Measurements from ENCODE around the gene SRRM5.
"Not testable (repeated sequence)": the region's sequence is repeated elsewhere in the genome, so short reads cannot be mapped to it uniquely, and the experiment has no call there.

SRRM5 gene

DNA sequence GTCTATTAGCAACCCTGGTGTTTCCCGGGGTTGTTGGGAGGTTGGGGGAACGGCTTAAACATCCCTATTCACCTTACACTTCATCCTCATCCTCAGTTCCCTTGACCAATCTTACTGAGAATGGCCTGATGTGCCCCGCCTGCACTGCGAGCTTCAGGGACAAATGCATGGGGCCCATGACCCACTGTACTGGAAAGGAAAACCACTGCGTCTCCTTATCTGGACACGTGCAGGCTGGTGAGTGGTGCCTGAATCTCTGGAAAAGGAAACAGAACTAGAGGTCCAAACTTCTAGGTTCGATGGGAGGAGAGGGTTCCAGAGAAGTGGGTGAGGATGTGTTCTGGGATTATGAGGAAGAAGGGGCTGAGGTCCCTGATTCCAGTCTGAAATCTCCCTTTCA lies 30.4 kb upstream of the SRRM5 start:
- peaks cover 31% of the 10 kb centered on the region for H3K4me1 Mint-ChIP-seq
- no peaks in the 10 kb centered on the region for H3K27me3 Mint-ChIP-seq
- H3K4me3 Mint-ChIP-seq = no peak overlapping the region
- H3K9me3 Mint-ChIP-seq = no peaks in the 10 kb centered on the region
- H3K36me3 Mint-ChIP-seq = peaks cover 10% of the 10 kb centered on the region
- H3K27ac Mint-ChIP-seq = no peak overlapping the region
- no peak for ATAC-seq

GRCh38 chr19:43582495-43582894 lies 29.4 kb upstream of the SRRM5 start:
- no peaks in the 10 kb centered on the region for H3K27me3 Mint-ChIP-seq
- H3K27ac Mint-ChIP-seq = no peak overlapping the region
- H3K9me3 Mint-ChIP-seq = no peaks in the 10 kb centered on the region
- H3K36me3 Mint-ChIP-seq = peaks cover 16% of the 10 kb centered on the region
- H3K4me3 Mint-ChIP-seq = no peak overlapping the region
- peaks cover 28% of the 10 kb centered on the region for H3K4me1 Mint-ChIP-seq
- no peak for ATAC-seq

GRCh38 chr19:43584484-43584883 lies 27.4 kb upstream of the SRRM5 start:
- H3K9me3 Mint-ChIP-seq = no peaks in the 10 kb centered on the region
- no peaks in the 10 kb centered on the region for H3K27me3 Mint-ChIP-seq
- H3K4me3 Mint-ChIP-seq = no peak overlapping the region
- H3K4me1 Mint-ChIP-seq = peaks cover 30% of the 10 kb centered on the region
- H3K36me3 Mint-ChIP-seq = peaks cover 17% of the 10 kb centered on the region
- no peak for ATAC-seq
- H3K27ac Mint-ChIP-seq = peak overlapping the region; percentile 22

DNA sequence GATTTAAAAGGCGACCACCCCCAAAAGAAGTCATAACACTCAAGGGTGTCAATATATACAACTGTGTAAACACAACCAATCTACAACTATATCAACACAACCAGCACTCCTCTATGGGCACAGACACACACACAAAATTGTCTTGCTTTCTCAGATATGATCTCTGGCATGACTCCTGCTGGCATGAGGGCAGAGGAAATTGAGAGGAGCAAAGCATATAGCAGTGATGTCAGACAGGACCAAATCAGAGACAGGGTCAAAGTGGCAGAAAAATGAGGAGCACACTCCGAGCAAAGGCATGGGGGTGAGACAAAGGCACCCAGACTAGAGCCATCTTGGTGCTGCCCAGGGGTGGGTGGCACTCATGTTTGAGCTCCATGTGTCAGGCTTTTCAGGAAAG lies 25.5 kb upstream of the SRRM5 start:
- Mint-ChIP-seq H3K27ac (no peak overlapping the region), H3K4me3 (no peak overlapping the region), H3K9me3 (no peaks in the 10 kb centered on the region), H3K4me1 (peaks cover 40% of the 10 kb centered on the region), H3K27me3 (no peaks in the 10 kb centered on the region), H3K36me3 (peaks cover 33% of the 10 kb centered on the region)
- no peak for ATAC-seq

DNA sequence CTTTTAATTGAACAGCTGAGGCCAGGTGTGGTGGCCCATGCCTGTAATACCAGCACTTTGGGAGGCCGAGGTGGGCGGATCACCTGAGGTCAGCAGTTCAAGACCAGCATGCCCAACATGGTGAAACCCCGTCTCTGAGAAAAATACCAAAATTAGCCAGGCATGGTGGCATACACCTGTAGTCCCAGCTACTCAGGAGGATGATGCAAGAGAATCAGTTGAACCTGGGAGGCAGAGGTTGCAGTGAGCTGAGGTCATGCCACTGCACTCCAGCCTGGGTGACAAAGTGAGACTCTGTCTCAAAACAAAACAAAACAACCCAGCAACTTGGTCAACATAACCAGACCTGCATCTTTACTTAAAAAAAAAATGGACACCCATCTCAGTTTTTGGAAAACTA lies 24.9 kb upstream of the SRRM5 start:
- ATAC-seq, H3K27me3 Mint-ChIP-seq, H3K27ac Mint-ChIP-seq, H3K4me3 Mint-ChIP-seq, H3K9me3 Mint-ChIP-seq: not testable (repeated sequence)
- peaks cover 40% of the 10 kb centered on the region for H3K4me1 Mint-ChIP-seq
- peaks cover 33% of the 10 kb centered on the region for H3K36me3 Mint-ChIP-seq

DNA sequence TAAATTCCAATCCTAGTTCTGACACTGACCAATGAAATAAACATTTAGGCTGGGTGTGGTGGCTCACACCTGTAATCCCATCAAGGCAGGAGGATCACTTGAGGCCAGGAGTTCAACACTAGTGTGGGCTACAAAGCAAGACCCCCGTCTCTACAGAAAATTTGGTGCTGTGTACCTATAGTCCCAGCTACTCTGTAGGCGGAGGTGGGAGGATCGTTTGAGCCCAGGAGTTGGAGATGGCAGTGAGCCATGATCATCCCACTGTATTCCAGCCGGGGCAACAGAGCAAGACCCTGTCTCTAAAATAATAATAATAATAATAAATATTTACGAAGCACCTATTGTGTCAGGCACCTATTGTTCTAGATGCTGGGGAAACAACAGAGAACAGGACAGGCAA lies 22.6 kb upstream of the SRRM5 start:
- Mint-ChIP-seq H3K36me3 (peaks cover 51% of the 10 kb centered on the region), H3K4me1 (peaks cover 55% of the 10 kb centered on the region), H3K27me3 (no peaks in the 10 kb centered on the region), H3K4me3 (no peak overlapping the region), H3K27ac (peak overlapping the region; percentile 11), H3K9me3 (no peaks in the 10 kb centered on the region)
- no peak for ATAC-seq

GRCh38 chr19:43589678-43590077 lies 22.2 kb upstream of the SRRM5 start:
- Mint-ChIP-seq H3K9me3 (no peaks in the 10 kb centered on the region), H3K4me3 (no peak overlapping the region), H3K27me3 (no peaks in the 10 kb centered on the region), H3K4me1 (peaks cover 53% of the 10 kb centered on the region), H3K27ac (peak overlapping the region; percentile 11), H3K36me3 (peaks cover 51% of the 10 kb centered on the region)
- ATAC-seq = peak; percentile 24

DNA sequence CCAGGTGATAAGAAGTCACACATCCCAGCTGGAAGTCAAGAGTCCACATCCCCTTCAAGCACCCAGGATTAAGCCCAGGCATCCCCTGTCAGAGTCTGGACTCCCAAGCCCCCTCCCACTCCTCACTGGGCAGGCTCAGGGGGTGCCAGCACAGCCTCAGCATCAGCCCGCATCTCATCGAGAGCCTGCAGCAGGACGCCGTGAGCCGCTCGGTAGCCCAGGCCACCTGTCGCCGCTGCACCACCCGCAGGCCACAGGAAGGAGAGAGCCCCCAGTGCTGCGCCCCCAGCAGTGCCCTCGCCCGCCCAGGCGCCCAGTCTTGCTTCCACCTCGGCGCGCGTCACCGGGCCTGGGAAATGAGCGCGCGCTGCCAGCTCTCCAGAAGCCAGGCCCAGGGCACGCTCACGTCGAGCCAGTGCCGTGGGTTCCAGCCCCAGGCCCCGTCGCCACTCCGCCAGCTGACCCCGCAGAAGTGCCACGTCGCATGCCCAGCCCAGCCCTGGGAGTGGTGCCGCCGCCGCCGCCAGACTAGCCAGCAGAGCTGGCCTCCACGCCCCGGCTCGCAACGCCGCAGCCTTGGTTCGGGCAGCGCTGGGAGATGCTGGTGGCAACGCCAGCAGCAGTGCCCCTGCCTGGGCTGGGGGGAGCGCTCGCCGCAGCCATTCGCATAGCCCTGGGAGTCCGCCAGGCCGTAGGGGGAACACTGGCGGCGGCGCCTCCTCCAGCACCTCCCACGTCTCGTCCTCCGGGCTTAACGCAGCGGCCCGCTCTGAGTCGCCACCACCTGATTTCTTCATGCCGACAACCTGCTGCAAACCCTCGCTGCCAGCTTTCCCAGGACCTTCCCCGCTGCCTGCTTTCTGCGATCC lies 19.8 kb upstream of the SRRM5 start:
- Mint-ChIP-seq H3K4me3 (no peak overlapping the region), H3K9me3 (no peaks in the 10 kb centered on the region), H3K27ac (no peak overlapping the region), H3K36me3 (peaks cover 35% of the 10 kb centered on the region), H3K27me3 (no peaks in the 10 kb centered on the region), H3K4me1 (peaks cover 59% of the 10 kb centered on the region)
- no peak for ATAC-seq

GRCh38 chr19:43592800-43593350 lies 19.0 kb upstream of the SRRM5 start:
- peak overlapping the region; percentile 65 for H3K27ac Mint-ChIP-seq
- no peaks in the 10 kb centered on the region for H3K9me3 Mint-ChIP-seq
- ATAC-seq = no peak
- no peaks in the 10 kb centered on the region for H3K27me3 Mint-ChIP-seq
- H3K4me3 Mint-ChIP-seq = no peak overlapping the region
- peaks cover 35% of the 10 kb centered on the region for H3K36me3 Mint-ChIP-seq
- H3K4me1 Mint-ChIP-seq = peaks cover 66% of the 10 kb centered on the region

GRCh38 chr19:43594081-43594697 lies 17.7 kb upstream of the SRRM5 start:
- ATAC-seq = no peak
- peak overlapping the region; percentile 65 for H3K27ac Mint-ChIP-seq
- H3K27me3 Mint-ChIP-seq = no peaks in the 10 kb centered on the region
- peaks cover 77% of the 10 kb centered on the region for H3K4me1 Mint-ChIP-seq
- H3K36me3 Mint-ChIP-seq = peaks cover 42% of the 10 kb centered on the region
- H3K9me3 Mint-ChIP-seq = no peaks in the 10 kb centered on the region
- H3K4me3 Mint-ChIP-seq = peak overlapping the region; percentile 95

GRCh38 chr19:43594710-43595604 lies 16.9 kb upstream of the SRRM5 start:
- H3K9me3 Mint-ChIP-seq = no peaks in the 10 kb centered on the region
- H3K27ac Mint-ChIP-seq = peak overlapping the region; percentile 97
- H3K4me3 Mint-ChIP-seq = peak overlapping the region; percentile 95
- peaks cover 71% of the 10 kb centered on the region for H3K4me1 Mint-ChIP-seq
- H3K36me3 Mint-ChIP-seq = peaks cover 35% of the 10 kb centered on the region
- H3K27me3 Mint-ChIP-seq = no peaks in the 10 kb centered on the region
- ATAC-seq = peak; percentile 46

- H3K4me3 Mint-ChIP-seq = peak overlapping the region; percentile 95
- peaks cover 64% of the 10 kb centered on the region for H3K4me1 Mint-ChIP-seq
- H3K9me3 Mint-ChIP-seq = no peaks in the 10 kb centered on the region
- no peaks in the 10 kb centered on the region for H3K27me3 Mint-ChIP-seq
- peak; percentile 51 for ATAC-seq
- H3K27ac Mint-ChIP-seq = peak overlapping the region; percentile 97
- H3K36me3 Mint-ChIP-seq = peaks cover 32% of the 10 kb centered on the region
Measured at GRCh38 chr19:43595605-43595998, 16.3 kb upstream of the SRRM5 start.

DNA sequence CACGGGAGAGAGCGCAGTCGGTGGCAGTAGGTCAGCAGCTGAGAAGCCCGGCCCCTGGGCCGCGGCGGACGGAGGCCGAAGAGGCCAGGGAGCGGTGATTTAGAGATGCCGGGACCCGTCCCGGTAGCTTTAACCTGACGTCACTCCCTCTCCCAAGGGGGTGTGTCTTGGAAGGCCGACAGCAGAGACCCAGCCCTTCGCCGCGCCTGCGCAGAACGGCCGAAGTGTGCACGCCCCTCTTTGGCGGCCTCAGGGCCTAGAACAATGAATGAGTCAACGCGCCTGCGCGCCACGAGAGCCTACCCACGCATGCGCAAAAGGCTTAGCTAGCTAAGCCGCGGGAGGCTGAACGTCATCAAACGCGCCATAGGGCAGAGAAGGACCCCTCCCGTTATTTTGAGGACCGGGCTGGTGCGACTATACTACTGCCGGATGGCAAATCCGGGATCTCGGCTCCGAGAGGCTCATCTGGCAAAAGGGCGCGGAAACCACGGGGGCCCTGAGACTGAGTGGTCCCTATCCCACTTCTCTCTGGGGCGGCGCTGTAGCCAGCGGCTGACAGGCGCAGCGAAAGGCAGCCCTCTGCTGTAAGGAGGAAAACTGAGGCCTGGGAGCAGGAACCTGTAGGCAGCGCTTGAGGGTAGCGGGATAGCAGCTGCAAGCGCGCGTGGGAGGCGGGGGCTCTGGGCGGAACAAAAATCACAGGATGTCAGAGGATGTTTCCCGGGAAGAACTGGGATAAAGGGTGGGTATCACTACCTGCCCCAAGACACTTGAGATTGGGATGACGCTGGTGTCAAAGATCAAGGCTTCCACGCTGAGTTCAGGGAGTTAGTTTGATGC lies 15.7 kb upstream of the SRRM5 start, which contains the start of the genes IRGQ and ZNF576:
TSS of gene IRGQ (minus strand) at position 136 of the 843 bp plus-strand sequence. CDS start 796 bp downstream, outside the sequence.
TSS of gene ZNF576 (plus strand) at position 597 of the 843 bp plus-strand sequence. CDS start 514 bp downstream, outside the sequence.
- peaks cover 26% of the 10 kb centered on the region for H3K36me3 Mint-ChIP-seq
- H3K9me3 Mint-ChIP-seq = no peaks in the 10 kb centered on the region
- H3K4me1 Mint-ChIP-seq = peaks cover 58% of the 10 kb centered on the region
- H3K4me3 Mint-ChIP-seq = peak within 1 kb of the TSS; percentile 95
- H3K27me3 Mint-ChIP-seq = no peaks in the 10 kb centered on the region
- peak; percentile 94 for ATAC-seq
- peak within 1 kb of the TSS; percentile 97 for H3K27ac Mint-ChIP-seq

DNA sequence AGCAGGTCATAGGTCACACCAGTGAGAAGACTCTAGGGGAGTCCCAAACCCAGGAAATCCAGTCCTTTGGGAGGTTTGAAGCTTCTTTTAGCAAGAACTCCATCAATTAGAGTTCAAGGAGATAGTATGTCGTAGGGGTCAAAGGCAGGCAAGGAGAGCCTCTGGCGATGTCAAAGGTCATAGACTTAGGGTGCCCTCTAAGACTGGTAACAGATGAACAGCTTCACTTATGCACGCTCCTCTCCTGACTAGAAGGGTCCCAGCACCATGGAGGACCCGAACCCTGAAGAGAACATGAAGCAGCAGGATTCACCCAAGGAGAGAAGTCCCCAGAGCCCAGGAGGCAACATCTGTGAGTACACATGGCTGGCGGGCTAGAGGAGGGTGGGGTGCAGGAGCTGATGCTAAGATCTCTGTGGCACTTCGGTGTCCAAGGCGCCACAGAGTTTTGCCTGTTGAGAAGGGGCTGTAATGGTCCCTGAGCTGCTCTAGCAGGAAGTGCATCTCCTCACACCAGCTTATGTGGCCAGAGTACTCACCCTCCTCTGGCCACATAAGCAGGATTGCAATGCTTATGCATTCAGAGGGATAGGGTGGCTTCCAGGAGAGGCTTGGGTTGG lies 14.9 kb upstream of the SRRM5 start:
- peaks cover 30% of the 10 kb centered on the region for H3K36me3 Mint-ChIP-seq
- H3K4me1 Mint-ChIP-seq = peaks cover 57% of the 10 kb centered on the region
- H3K27ac Mint-ChIP-seq = peak overlapping the region; percentile 97
- no peaks in the 10 kb centered on the region for H3K9me3 Mint-ChIP-seq
- ATAC-seq = no peak
- no peaks in the 10 kb centered on the region for H3K27me3 Mint-ChIP-seq
- peak overlapping the region; percentile 95 for H3K4me3 Mint-ChIP-seq
